Measurements from ENCODE around the gene PPP1R9A.

PPP1R9A gene

DNA sequence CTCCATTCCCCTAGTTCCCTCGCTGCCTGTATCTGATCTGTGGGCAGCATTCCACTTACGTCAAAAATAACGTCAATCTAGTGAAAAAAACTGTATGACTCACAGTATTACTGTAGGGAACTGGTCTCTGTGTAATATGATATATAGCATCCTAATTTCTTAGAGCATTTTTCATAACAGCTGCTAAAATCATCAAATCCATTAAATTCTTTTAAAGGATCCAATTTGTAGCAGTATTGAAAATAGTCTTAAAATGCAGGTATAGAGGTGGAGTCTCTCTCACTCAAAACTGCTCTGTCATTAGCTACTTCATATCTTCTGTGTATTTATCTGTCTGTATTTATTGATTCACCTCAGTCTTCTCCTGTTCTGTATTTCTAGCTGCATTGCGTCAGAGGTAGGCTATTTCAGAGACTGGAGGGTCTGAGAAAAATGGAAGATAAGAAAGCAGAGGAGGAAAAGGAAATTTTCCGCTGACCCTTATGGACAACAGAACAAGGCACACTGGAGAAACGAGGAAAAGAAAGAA is 357.0 kb downstream of the PPP1R9A start:
- DNase-seq (ENCODE audit: low read depth) = no peak

DNA sequence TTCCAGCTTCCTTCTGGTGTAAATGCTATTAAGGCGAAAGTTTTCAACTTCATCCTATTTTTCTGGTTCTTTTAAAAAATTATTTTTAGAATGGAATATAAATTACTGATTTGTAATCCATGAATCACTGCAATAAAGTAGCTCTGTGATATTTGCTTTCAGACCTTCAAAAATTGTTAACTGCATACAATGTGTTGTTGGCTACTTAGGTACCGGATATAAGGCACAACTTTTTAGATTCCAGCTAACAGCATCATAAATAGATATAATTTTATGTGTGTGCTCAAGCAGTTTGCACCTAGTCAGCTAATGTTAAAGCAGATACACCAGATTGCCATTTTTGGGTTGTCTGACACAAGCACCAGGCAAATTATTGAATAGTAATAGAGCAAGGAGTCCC is 358.2 kb downstream of the PPP1R9A start:
- no peak for DNase-seq (ENCODE audit: low read depth)

DNA sequence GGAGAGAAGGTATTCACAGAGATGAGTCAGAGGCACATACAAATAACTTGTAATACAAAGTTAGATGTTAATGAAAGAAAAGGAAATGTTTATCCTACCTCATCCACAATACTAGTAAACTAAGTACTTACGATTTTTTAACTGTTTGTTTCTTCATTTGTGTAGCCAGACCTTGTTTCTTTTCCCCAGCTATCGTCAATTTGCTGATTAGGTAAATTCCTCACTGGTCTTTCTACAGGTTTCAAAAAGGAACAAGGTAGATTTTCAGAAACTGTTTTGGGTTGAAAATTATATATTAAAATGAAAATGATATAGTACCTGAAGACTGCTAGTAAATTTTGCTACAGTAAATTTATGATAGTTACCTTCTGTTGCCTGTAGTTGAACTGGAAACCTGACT is 360.4 kb downstream of the PPP1R9A start:
- DNase-seq (ENCODE audit: low read depth) = no peak

DNA sequence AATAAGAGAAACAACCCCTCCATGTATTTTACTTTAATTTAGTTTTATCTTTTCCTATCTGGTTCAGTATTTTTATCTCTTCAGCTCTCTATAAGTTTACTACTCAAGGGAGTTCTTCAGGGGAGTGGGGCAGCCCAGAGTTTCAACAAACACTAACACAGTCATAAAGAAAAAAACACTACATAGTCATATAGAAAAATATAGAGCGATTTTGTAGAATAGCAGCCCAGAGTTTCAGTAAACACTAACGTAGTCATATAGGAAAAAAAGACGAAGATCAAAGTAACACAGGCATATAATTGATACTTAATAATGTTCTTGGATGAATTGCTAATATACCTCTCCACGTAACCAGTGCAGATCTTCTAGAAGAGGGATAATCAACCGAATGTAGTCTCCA is 362.2 kb downstream of the PPP1R9A start:
- no peak for DNase-seq (ENCODE audit: low read depth)

DNA sequence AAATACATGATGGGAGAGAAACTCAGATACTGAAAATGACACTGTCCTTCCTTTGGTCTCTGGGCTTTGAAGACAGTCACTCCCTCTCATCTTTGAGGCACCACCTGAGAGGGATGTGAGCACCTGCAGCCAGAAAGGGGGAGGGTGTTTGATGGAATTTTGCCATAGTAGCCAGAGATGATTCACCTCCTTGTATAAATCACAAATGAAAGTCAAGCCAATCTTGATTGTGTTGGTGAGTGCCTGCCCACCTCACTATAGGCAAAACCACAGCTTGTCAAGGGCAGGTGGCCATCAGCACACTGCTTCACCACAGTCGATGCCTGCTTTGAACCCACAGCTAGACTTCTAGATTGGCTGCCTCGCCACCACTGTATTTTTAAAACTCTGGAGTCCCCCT is 368.7 kb downstream of the PPP1R9A start:
- DNase-seq (ENCODE audit: low read depth) = no peak

DNA sequence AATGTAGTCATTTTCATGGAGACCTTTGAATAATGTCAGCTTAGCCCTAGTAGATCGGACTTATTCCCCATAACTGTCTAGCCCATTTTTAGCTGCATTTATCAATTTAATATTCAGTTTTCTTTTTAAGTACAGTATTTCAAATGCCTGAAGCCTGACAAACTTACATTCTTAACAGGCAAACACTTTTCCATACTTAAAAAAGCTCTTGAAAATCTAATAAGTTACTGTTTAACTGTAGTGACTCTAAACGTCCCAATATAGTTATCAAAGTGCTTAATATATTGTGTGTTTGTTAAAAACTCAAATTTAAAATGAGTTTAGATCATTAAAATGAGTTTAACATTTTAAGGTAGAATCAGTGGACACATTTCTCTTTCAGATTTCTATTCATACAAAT is 372.0 kb downstream of the PPP1R9A start:
- DNase-seq (ENCODE audit: low read depth) = no peak

DNA sequence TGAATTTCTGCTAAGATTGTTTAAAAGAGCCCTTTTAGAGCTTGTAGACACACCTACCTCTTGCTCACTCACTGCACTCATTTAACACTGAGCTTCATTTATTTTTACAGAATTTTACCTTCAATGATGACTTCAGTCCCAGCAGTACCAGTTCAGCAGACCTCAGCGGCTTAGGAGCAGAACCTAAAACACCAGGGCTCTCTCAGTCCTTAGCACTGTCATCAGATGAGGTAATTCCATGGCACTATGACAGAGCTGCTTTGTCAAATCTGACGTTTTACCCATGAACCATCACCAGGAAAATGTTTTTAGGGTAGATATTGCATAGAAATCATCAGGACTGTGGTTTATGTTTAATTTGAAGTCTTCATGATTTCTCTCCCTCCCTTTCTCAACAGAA is 378.7 kb downstream of the PPP1R9A start:
- DNase-seq (ENCODE audit: low read depth) = no peak

DNA sequence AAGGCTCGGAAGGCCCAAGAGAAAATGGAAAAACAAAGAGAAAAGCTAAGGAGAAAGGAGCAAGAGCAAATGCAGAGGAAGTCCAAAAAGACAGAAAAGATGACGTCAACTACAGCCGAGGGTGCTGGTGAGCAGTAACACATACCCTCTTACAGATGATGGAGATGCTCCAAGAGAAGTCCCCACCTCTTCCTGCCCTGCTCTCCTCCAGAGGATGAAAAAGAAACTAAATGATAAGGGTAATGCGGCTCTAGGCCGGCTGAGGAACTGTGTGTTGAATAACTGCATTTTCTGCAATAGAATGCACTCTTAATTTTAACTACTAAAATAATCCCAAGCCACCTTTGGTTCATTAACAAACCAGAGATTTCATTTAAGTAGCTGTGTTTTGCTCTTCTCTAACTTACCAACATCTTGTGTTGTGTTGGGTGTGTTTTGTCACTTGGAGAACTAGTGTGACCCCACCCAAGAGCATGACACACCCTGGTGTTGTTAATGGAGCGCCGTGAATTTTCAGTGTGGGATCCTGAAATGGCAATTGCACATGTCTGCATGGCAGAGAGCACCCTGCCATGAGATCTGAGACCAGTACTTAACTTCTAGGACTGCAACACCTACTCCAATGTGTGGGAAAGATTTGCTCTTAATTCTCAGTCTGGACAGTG is 382.9 kb downstream of the PPP1R9A start:
- no peak for DNase-seq (ENCODE audit: low read depth)

DNA sequence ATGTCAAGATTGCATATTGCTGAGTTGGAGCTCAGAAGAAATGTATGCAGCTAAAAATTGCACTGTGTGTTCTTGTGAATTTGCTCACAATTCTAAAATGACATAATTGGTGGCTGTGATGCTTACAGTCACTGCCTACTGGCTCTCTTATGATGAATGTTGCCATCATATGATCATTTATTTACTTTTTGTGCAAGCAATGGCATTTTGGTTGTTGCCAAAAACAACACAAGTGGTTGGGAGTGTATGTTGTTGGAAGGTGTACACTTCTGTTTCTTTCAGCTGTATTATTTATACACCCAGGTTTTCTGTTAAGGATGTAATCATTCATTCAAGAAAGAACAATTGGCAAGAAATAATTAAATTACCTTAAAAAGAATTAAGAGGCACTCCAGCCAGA is 388.0 kb downstream of the PPP1R9A start:
- DNase-seq (ENCODE audit: low read depth) = no peak

DNA sequence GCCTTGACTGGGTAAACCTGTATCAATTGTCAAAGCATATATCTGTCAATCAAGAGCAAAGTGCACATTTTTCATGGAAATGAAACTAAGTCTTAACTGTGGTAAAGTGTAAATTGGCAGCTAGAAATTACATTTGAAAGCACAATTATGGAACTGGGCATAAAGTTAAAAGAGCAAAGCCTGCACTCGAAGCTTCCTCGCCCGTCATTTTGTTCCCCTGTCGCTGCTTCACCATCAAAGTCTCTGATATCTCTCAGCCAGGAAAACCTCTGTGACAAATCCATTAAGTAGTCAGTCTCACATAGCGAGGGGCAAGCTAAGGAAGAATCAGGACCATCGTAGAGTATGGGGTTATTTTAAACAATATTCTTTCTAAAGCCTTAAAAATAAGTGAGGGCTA is 389.1 kb downstream of the PPP1R9A start:
- DNase-seq (ENCODE audit: low read depth) = no peak

DNA sequence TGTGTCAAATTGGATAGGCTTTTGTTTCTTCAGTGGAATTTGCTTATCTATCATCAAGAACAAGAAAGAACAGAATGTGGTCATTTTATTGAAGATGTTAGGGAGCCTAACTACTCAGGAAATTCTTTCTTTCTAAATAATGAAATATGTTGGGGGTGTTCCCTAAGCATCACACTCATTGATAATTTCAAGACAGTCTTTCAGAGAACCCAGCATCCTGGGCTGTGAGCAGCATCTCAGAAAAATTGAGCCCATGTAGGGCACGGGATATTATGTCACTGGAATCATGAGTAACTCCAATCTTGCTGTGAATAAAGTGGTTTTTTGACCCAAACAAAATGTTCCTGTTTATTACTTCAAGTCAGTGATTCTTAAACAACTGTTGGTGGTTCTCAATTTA is 389.6 kb downstream of the PPP1R9A start:
- DNase-seq (ENCODE audit: low read depth) = no peak

DNA sequence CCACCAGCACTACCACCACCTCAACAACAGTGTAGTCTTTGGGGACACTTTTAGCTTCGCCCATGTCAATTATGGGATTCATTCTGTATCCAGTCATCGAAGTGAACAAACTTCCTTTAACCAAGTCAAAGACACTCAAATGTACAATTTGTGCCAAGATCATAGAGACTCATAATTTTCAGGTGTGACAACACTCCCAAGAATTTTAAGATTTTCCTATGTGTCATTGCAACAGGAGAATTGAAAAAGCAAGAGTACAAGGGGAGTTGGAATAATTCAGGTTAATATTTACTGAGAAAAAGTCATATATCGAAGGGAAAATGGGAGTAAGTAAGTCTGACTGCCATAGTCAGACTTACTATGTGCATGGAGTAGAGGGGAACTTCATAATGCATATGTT is 390.7 kb downstream of the PPP1R9A start:
- DNase-seq (ENCODE audit: low read depth) = no peak

DNA sequence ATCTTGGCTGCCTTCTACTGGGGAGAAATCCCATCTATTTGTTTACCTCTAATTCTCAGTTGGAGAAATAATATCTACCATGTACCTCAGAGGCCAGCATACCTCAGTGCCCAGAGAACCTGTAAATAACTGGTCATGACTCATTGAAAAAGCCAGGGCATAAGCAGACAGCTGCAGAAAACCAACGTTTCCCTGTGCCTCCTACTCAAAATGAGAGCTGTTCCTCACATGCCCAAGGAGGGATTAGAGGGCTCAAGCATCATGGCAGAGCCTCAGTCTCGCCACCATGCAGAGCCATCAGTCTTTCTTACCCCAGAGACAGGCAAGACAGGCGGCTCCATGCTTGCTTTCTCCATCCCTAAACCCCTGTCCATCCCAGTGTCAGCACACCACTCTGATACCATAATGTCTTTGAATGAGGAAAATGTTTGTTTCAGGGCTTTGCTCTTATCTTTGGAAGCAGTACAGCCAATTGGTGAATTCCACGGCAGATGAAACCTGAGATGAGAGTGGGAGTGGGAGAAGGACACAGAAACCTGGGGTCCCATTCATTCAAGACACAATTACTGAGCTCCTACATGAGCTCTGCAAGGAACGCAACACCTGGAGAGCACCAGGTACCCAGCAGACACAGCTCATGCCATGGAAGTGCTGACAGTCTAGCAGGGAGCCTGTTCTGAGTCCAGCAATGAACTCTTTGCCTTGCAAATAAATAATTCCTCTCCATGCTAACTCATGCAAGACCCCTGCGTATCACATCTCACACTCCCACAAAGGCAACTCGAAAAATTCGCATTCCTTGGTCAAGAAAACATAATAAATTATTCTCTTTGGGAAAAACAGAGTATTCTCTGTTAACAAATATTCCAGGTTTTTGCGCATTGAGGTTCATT is 395.9 kb downstream of the PPP1R9A start:
- no peak for DNase-seq (ENCODE audit: low read depth)

DNA sequence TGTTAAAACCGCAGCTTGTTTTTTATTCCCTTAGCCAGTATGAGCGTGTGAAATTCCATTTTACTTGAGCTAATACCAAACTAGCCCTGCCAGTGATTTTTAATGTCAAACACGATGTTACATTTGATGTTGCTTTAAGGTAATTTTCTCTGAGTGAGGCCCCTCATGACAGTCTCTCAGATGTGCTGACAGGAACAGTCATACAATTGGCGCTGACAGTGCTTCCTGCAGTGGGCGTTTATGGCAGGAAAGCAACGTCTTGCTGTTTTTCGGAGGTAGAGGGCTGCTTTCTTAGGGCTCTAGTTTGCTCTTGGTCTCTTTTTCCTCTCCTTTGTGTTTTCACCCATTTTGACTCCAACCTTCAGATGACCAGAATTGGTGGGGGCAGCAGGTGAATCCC is 397.6 kb downstream of the PPP1R9A start:
- no peak for DNase-seq (ENCODE audit: low read depth)

DNA sequence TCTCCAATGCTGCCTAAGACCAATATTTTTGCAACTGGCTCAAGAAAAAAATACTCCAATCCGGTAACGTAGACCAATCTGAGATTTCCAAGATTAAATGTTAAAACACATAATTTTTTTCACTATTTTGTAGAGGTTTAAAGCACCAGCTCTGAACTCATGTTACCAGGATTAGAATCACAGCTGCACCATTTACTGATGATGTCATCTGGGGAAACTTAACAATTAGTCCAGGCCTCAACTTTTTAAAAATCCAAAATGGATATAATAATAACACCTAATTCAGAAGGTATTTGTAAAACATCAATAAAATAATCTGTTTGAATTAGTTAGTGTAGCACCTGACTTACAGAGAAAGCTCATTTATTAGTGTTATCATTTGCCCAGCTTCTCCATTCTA is 402.6 kb downstream of the PPP1R9A start:
- DNase-seq (ENCODE audit: low read depth) = no peak

DNA sequence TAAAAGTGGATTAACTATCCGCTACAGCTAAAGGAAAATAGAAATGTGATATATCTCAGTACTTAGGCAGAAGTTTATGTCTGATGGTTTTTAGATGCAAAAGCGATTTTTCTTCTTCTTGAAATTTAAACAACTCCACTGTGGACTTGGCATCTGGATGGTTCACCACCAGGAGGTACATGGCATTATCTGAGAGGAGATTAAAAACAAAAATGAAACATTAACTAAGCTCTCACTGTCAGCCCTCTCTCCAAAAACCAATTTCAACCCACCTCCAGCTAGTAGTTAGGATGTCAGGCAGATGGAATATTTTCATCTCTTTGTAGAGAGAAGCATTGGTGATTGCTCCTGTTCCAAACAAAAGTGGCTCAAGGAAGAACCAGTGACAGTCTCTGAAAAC is 404.0 kb downstream of the PPP1R9A start:
- no peak for DNase-seq (ENCODE audit: low read depth)

DNA sequence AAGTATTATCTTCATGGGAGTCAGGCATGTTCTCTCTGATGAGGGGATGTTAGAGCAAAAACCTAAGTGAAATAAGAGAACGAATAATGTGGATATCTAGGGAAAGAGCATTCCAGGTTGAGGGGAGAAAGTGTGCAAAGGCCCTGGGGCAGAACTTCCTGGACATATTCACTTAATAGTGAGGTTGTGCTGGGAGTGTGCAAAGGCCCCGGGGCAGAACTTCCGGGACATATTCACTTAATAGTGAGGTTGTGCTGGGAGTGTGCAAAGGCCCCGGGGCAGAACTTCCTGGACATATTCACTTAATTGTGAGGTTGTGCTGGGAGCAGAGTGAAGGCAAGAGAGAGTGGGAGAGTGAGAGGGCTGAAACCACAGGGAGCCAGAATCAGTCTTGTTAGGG is 405.2 kb downstream of the PPP1R9A start:
- DNase-seq (ENCODE audit: low read depth) = no peak

DNA sequence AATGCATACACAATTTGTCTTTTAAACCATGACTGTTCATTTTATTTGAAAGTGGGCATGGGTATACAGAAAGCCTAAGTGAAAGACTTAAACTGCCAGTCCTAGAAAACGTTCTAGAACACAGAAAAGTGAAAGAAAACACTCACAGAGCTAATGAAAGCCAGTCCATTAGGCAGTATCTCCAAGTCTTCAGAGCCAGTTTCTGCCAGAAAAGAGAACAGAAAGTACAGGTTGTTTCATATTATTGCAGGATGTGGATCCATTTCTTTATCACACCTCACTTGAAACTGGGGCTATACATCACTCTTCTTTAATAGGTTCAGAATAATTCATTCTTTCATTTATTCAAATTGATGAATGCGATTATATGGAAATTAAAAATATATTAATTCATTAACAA is 409.2 kb downstream of the PPP1R9A start:
- DNase-seq (ENCODE audit: low read depth) = no peak

DNA sequence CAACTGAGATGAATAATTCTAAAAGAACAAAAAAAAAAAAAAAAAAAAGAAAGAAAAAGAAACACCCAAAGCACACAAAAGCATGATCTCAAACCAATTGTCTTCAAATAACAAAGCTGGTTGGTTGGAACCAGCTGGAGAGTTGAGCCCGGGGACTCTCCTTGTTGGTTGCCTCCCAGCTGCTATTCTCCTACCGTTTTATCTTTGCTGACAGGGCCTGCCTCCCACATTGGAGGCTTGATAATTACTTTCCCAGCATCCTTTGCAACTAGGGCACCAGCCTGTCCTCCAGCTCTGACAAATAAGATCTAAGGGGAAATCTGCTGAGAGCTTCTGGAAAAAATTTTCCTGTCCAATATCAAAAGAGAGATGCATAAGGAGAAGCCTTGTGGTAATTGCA is 410.2 kb downstream of the PPP1R9A start:
- DNase-seq (ENCODE audit: low read depth) = no peak

DNA sequence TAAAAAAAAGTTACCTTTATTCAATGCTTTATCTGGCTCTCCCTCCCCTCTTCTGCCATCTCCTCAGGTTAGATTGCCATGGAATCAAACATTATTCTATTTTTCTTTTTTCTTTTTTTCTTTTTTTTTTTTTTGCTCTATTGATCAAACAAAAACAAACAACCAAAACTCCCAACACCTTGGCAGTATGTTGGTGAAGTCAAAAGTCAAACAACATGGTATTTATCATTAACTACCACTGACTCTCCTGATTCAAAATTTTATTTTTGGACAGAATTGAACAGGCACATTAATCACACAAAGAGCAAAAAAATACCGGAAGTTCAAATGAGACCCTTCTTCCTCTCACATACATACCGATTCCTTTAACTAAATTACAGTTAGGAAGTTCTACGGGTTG is 410.6 kb downstream of the PPP1R9A start:
- DNase-seq (ENCODE audit: low read depth) = no peak

DNA sequence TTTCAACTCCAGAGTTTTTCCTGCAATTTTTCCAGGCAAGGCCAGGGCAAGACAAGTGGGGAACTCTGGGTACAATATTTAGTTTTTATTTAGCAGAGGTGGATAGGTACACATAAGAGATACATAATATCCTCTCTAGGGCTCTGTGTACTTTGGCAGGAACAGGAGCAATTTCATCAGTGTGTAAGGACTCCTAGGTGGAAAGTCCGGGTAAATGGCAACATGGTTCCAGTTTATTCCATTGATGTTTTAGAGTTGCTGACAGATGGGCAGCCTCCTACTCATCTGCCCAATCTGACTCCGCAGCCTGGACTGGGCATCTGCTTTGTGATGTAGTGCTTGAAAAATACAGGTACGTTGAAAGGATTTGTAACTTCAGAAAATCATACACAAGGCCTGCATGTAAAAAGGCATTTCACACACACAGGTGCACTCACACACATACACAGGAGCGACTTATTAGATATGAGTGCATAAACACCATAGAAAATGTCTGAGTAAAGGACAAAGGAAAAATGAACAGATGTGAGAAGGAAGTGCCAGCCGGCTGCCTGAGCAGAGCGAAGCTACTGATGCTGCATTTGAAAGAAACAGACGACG is 411.2 kb downstream of the PPP1R9A start:
- no peak for DNase-seq (ENCODE audit: low read depth)

DNA sequence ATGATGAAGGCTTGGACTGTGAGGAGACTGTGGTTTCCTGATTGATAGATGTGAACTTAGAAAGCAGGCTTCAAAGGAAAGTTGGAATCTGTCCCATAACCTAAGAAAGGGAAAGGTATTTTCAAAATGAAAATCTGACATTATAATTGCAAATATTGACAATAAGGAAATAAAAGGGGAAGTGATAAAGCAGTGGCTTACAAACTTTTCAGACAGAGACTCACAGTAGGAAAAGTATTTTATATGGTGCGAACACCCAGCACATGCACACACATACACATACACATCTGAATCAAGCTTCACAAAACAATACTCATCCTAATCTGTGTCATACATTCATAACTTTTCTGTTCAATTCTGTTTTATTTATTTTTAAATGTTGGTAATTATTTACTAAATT is 412.2 kb downstream of the PPP1R9A start:
- no peak for DNase-seq (ENCODE audit: low read depth)

DNA sequence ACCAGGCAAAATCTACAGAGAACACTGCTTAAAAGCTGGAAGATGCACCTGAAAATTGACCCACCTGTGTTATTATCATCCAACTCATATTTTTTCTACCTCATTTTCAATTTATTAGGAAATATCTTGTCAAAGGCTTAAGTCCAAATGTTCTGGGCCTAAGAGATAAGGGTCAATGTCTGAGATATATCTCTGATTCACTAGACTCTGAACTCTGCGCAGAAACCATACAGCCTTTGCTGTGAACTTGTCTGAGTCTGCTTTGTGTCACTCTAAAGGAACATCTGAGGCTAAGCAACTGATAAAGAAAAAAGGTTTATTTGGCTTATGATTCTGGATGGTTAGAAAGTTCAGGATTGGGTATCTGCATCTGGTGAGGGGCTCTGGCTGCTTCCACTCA is 413.3 kb downstream of the PPP1R9A start:
- DNase-seq (ENCODE audit: low read depth) = no peak
